GM12873 (cell line): ENCODE data around the gene SESN2.

Experiments
- CTCF ChIP-seq: IDR thresholded peaks from 2 replicates; pipeline ENCODE4 v1.5.1; 2012; ENCODE audit warnings: low read depth, mild to moderate bottlenecking, moderate library complexity, low read length, control low read depth; ENCODE audit not compliant: insufficient read depth; ENCODE audit errors: missing control alignments

The SESN2 gene

GRCh38 chr1:28235755-28236655, 23.3 kb upstream of the SESN2 start, which contains the start of gene ATP5IF1:
Gene ATP5IF1 (plus strand): TSS chr1:28236124. CDS start chr1:28236184, 60 bp downstream.
- no peak for TF ChIP-seq CTCF

GRCh38 chr1:28236656-28237322, 22.5 kb upstream of the SESN2 start:
- no peak for TF ChIP-seq CTCF

GRCh38 chr1:28239004-28239403, 20.3 kb upstream of the SESN2 start:
- TF ChIP-seq CTCF: no peak

- TF ChIP-seq CTCF: no peak
Measured at GRCh38 chr1:28240024-28240423, 19.3 kb upstream of the SESN2 start.

- no peak for TF ChIP-seq CTCF
Measured at GRCh38 chr1:28241638-28242241, 17.6 kb upstream of the SESN2 start.

- no peak for TF ChIP-seq CTCF
Measured at GRCh38 chr1:28243685-28244311, 15.5 kb upstream of the SESN2 start.
